Lower leg skin (tissue), 3 donors: ENCODE measurements around the gene ALMS1.

Source experiments
- POLR2A ChIP-seq, 2 donors: fragments of 450-650 bp; IDR thresholded peaks; one replicate each; pipeline ENCODE4 v1.6.1; 2016 to 2017; ENCODE audit warnings: antibody characterized with exemption in 2 of 2, mild to moderate bottlenecking in 1 of 2, moderate library complexity in 1 of 2
- TF ChIP-seq, protein P1 (sequence below), 3 donors: fragments of 450-650 bp; IDR thresholded peaks; one replicate each; pipeline ENCODE4 v1.5.1; 2016; ENCODE audit warnings: antibody characterized with exemption in 3 of 3, mild to moderate bottlenecking in 3 of 3, moderate library complexity in 2 of 3

DNA sequence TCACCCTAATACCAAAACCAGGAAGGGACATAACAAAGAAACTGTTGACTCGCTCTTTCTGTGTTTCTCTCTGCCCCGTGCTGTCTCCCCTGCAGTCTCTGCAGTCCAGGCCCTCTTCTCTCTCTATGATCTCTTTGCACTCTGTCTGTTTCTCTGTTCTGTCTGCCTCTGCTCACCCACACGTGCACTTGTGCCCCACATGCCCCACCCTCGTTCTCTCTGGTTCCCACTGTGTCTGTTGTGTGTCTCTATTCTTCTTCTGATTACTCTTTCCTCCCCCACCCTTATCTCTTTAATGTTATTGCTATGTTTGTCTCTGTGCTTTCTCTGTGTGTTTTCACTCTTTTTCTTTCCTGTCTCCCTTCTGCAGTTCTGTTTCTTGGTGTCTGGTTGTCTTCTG is 202.5 kb downstream of the ALMS1 start:
- TF ChIP-seq, protein P1, sequence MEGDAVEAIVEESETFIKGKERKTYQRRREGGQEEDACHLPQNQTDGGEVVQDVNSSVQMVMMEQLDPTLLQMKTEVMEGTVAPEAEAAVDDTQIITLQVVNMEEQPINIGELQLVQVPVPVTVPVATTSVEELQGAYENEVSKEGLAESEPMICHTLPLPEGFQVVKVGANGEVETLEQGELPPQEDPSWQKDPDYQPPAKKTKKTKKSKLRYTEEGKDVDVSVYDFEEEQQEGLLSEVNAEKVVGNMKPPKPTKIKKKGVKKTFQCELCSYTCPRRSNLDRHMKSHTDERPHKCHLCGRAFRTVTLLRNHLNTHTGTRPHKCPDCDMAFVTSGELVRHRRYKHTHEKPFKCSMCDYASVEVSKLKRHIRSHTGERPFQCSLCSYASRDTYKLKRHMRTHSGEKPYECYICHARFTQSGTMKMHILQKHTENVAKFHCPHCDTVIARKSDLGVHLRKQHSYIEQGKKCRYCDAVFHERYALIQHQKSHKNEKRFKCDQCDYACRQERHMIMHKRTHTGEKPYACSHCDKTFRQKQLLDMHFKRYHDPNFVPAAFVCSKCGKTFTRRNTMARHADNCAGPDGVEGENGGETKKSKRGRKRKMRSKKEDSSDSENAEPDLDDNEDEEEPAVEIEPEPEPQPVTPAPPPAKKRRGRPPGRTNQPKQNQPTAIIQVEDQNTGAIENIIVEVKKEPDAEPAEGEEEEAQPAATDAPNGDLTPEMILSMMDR (IDR thresholded peaks at IDR 0.05) = no peak
- TF ChIP-seq POLR2A (IDR thresholded peaks at IDR 0.05) = no peak
